T-helper 1 cell treated with Interleukin-12 subunit alpha and Interleukin-12 subunit beta and Interleukin-4 antibody, amounts not matched to agents 30 ng/mL and 1 ng/mL, for 36 hours (primary cell): ENCODE data around the gene PCBP2. TPM values are rescaled to one million over a fixed set of nuclear protein-coding genes. Genes with fewer than 3 reads are reported as not detected.
"Not testable (repeated sequence)": the region's sequence is repeated elsewhere in the genome, so short reads cannot be mapped to it uniquely, and the experiment has no call there.

Experiments used
- intact Hi-C: fragments of 100-400 bp; cut with micrococcal nuclease; formaldehyde crosslinking; loops from one replicate; pipeline ENCODE4 v1.15.1; 2024
- total RNA-seq: library from RNA; stranded (reverse); gene quantifications from 2 replicates; pipeline ENCODE4 v1.2.3, GENCODE V29; 2022

The PCBP2 gene
- 684 and 700 TPM in 2 replicates for total RNA-seq

DNA sequence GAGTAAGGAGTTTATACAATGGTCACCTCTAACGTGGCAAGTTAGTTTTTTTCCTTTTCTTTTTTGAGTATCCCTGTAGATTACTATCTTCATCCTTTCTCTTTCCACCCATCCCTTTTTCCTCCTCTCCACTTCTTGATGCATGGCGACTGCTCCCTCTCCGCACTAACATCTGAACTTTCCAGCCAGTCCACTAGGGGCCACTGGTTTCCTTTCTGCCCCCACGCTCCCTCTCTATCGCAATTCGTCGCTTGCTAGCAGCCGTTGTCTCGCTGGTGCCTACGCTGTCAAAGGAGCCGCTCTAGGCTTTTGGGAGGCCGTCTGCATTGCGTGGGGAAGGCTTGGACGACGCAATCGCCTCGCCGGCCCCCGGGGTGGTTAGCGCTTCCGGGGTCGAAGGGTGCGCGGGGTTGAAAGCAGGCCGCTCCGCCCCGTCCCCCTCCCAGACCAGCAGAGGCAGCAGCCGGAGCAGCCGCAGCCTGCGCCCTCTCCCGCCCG is at the start of gene PCBP2:
Gene PCBP2, plus strand, starts transcription at position 442 of the 498 bp plus-strand sequence. CDS start 2,699 bp downstream, outside the sequence.
- intact Hi-C loops = loop anchor here (1.0 to 5.0 kb wide), 15 partner anchors 10 to 445 kb away; partner anchors contain the start of genes AAAS, ATP5MC2, CALCOCO1 and CSAD

- intact Hi-C loops = not testable (repeated sequence)
These were observed 49.6 kb upstream of the PCBP2 start for GRCh38 chr12:53402351-53402750.

DNA sequence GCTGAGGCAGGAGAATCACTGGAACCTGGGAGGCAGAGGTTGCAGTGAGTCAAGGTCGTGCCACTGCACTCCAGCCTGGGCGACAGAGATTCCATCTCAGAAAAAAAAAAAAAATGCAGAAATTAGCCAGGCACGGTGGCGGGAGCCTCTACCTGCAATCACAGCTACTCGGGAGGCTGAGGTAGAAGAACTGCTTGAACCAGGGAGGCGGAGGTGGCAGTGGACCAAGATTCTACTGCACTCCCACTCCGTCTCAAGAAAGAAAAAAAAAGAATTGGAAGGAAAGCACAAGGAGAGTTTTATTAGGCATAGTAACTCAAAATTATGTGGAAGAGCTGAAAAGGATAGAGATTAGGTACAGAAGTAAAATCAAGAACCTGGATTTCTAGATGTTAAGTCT is 49.0 kb upstream of the PCBP2 start:
- intact Hi-C loops = no loop called here

- intact Hi-C loops = no loop called here
These were observed 41.0 kb upstream of the PCBP2 start for GRCh38 chr12:53410951-53411350.

- intact Hi-C loops = loop anchor here (2.0 kb wide), 1 partner anchor 61 kb away; no protein-coding TSS in a partner anchor
These were observed 38.3 kb upstream of the PCBP2 start for GRCh38 chr12:53413485-53414204.

DNA sequence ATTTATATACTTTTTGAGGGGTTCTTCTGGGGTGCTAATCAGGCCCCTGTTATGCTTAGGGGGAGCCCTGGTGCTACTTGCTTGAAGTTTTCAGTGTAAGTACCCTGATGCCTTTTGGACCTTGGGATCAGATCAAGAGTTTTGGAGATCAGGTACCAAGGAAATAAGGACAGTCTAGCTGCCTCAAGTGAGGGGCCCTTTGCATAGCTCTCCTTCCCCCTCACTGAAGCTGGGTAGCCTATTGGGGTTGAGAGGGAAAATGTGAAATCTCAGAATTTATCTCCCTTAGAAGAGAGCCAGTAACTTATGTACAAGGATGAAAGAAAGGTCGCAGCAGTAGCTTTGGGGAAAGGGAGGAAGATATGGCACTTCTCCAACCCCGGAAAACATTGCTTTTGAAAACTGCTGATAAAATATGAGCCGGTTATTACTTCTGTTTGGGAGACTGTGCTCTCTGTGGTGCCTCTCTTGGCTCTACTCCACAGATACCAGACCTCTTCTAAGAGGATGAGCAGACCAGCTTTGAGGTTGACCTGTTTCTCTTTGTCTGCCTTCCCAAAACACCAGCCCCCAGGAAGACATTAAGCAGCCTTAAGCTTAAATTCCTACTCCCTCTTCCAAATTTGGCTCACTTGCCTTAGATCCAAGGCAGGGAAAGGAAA is 37.0 kb upstream of the PCBP2 start:
- intact Hi-C loops = no loop called here

DNA sequence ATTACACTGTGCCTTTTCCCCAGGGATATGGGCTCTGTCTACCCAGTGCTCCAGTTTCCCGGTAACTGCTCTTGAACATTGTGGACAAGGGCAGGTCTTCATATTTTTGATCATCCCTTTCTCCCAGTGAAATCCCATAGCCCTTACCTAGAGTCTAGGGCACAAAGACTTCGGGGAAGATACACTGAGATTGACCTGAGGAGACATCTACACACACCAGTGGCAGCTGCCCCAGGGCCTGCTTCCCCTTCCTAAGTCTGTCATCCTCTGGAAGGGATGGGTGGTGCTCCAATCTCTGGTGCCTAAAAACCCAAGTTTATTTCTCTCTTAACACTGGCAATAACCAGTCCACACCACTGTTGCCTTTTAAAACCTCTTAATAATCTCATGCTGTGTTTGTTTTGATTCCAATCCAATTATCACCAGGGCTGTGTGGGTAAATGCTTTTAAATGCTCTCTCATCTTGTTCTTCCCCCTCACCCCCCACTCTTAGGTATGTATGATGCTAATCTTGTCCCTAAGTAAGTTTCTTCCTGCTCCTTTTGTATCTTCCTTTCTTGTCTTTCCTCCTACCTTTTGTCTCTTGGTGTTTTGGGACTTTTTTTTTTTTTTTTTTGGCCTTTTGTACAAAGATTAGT is 36.0 kb upstream of the PCBP2 start:
- intact Hi-C loops = not testable (repeated sequence)

DNA sequence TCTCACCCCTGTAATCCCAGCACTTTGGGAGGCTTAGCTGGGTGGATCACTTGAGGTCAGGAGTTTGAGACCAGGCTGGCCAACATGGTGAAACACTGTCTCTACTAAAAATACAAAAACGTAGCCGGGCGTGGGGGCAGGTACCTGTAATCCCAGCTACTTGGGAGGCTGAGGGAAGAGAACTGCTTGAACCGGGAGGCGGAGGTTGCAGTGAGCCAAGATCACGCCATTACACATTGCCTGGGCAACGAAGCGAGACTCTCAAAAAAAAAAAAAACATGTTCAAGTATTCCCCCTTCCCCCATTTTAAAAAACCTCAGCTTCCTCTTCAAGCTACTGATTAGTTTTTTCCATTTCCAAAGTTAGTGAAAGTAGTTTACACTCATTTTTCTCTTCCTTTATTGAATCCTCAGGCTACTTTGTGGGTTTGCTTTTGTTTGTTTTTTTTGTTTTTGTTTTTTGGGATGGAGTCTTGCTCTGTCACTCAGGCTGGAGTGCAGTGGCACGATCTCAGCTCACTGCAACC is 34.5 kb upstream of the PCBP2 start:
- intact Hi-C loops = not testable (repeated sequence)

DNA sequence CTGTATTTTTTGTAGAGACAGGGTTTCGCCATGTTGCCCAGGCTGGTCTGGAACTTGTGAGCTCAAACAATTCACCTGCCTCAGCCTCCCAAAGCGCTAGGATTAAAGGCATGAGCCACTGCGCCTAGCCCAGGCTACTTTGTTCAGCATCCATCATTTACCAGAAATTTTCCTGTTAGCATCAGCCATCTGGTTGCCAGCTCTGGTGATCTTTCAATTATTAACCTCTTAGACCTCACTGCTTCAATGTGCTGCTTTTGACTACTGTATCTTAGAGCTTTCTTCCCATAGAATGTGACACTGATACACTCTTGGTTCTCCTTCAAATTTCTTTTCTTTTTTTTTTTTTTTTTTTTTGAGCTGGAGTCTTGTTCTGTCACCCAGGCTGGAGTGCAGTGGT is 33.7 kb upstream of the PCBP2 start:
- intact Hi-C loops = no loop called here

GRCh38 chr12:53419756-53420155 is 32.1 kb upstream of the PCBP2 start:
- intact Hi-C loops = loop anchor here (2.0 to 5.0 kb wide), 4 partner anchors 73 to 202 kb away; partner anchors contain the start of gene TARBP2

GRCh38 chr12:53422247-53422646 is 29.7 kb upstream of the PCBP2 start:
- intact Hi-C loops = loop anchor here (5.0 kb wide), 1 partner anchor 205 kb away; no protein-coding TSS in a partner anchor

DNA sequence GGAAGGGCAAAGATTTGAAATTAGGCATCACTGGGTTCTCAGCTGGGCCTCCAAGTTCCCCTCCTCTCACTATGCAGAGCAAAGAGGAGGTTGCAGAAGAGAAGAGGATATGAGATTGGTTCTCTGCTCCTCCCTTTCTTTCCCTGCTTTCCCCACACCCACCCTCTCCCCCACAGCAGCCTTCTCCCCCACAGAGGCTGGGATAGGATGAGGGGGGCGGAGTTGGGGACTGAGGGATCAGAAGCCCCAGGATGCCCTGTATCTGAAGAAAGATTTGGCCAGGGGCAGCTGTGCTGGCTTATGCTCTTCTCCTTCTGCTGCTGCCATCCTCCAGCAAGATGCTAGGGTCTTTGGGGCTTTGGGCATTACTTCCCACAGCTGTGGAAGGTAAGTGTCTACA is 28.3 kb upstream of the PCBP2 start, which contains the start of gene AMHR2:
Gene AMHR2, plus strand, starts transcription at position 259 of the 400 bp plus-strand sequence. Its CDS starts 80 bp downstream, at position 339.
- intact Hi-C loops = loop anchor here (5.0 kb wide), 1 partner anchor 206 kb away; no protein-coding TSS in a partner anchor

DNA sequence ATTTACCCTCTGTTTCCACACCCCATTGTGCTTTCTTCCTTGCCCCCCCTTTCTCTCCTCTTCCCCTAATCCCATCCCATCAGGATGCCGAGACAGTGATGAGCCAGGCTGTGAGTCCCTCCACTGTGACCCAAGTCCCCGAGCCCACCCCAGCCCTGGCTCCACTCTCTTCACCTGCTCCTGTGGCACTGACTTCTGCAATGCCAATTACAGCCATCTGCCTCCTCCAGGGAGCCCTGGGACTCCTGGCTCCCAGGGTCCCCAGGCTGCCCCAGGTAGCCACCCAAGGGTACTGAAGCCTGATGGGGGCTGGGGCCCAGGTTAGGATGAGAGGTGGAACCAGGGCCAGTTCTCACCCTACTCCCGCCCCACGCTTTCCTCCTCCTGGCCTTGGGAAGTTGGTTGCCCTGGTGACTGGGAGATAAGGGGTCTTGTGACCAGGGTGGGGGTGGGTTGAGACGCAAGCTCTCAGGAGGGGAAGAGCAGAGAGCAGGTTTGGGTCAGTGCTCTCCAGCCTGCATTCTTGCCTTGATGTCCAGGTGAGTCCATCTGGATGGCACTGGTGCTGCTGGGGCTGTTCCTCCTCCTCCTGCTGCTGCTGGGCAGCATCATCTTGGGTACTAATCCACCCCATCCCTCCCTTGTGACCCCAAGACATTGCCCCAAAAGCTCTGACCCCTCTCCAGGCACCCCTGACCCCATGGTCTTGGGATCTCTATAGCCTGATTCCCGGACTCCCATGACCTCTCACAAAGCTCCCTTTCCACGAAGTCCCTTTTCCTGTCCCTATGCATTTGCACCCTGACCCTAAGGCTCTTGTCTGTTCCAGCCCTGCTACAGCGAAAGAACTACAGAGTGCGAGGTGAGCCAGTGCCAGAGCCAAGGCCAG is 27.0 kb upstream of the PCBP2 start:
- intact Hi-C loops = loop anchor here (5.0 kb wide), 1 partner anchor 208 kb away; no protein-coding TSS in a partner anchor

DNA sequence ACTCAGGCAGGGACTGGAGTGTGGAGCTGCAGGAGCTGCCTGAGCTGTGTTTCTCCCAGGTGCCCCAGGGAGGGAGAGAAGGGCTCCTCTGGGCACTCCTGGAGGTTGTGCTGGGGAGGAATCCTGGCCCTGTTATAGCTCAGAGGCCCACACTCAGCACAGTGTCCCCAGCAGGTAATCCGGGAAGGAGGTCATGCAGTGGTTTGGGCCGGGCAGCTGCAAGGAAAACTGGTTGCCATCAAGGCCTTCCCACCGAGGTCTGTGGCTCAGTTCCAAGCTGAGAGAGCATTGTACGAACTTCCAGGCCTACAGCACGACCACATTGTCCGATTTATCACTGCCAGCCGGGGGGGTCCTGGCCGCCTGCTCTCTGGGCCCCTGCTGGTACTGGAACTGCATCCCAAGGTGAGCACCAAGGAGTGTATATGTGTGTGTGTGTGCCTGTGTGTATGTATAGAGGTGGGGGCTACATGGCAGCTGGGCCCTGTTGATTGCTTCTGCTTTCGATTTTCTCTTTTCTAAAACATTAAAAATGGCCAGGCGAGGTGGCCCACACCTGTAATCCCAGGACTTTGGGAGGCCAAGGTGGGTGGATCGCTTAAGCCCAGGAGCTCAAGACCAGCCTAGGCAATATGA is 26.3 kb upstream of the PCBP2 start:
- intact Hi-C loops = no loop called here

DNA sequence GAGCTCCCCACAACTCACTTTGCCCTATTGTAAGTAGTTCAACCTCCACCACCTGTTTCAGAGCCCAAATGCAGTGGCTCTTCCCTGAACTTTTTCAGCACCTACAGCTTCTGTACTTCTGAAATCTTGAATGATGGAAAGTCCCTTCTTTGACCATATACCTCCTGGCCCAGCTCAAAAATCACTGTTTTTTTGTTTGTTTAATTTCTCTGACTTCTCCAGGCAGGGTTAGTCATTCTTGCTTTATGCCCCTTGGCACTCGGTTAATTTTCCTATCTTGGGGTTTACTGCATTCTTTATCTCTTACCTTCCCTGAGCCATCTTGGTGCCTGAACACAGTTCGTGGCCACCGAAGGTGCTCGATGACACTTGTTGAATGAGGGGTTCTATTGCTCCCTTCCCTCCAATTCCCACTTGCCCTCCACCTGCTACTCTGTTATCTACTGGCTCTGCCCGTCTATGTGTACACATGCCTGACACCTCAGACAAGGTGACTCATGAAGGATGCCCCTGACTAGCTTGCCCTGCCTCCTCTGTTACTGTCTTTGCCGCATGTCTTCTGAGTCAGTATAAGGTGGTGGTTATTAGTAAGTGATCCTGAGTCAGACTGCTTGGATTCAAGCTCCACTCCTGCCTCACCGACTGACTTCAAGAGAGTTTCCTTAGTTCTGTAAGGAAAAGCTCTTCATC is 23.9 kb upstream of the PCBP2 start:
- intact Hi-C loops = no loop called here

DNA sequence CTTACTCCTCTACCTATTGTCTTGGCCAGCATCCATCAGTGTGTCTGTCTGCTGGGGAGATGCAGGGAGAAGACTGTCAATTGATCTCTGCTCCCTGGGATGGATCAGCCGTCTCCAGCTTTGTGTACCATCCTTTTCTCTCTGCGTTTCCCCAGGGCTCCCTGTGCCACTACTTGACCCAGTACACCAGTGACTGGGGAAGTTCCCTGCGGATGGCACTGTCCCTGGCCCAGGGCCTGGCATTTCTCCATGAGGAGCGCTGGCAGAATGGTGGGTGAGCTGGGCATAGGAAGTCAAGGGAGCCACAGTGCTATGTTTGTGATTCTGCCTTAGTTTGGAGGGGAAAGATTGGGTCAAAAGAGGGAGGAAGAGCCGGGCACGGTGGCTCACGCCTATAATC is 23.2 kb upstream of the PCBP2 start:
- intact Hi-C loops = no loop called here

GRCh38 chr12:53430116-53430515 is 21.8 kb upstream of the PCBP2 start:
- intact Hi-C loops = no loop called here

DNA sequence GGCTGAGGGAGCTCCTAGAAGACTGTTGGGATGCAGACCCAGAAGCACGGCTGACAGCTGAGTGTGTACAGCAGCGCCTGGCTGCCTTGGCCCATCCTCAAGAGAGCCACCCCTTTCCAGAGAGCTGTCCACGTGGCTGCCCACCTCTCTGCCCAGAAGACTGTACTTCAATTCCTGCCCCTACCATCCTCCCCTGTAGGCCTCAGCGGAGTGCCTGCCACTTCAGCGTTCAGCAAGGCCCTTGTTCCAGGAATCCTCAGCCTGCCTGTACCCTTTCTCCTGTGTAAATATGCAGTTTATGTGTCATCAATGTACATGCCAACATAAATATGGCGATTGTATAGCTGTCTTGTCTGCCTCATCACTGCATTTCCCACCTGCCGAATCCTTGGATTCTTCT is 20.7 kb upstream of the PCBP2 start:
- intact Hi-C loops = no loop called here

DNA sequence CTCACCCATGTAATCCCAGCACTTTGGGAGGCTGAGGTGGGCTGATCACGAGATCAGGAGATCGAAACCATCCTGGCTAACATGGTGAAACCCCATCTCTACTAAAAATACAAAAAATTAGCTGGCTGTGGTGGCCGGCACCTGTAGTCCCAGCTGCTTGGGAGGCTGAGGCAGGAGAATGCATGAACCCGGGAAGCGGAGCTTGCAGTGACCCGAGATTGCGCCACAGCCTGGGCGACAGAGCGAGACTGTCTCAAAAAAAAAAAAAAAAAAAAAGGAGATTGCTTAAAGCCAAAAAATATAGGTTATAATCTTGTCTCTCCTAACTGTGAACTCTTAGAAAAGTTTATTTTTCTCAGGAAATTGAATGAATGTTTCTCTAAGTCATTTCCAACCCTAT is 16.6 kb upstream of the PCBP2 start:
- intact Hi-C loops = not testable (repeated sequence)
